ENCODE data around the gene ADAM23.

ADAM23 gene

GRCh38 chr2:206572725-206573124, 129.4 kb downstream of the ADAM23 start:
- DNase-seq = no peak

- DNase-seq = no peak
These were observed 130.5 kb downstream of the ADAM23 start for GRCh38 chr2:206573793-206574192.

- DNase-seq = no peak
These were observed 141.2 kb downstream of the ADAM23 start for GRCh38 chr2:206584323-206585116.

- no peak for DNase-seq
These were observed 142.0 kb downstream of the ADAM23 start for GRCh38 chr2:206585335-206585734.

GRCh38 chr2:206586609-206587008, 143.3 kb downstream of the ADAM23 start:
- DNase-seq = no peak

- DNase-seq = no peak
These were observed 154.4 kb downstream of the ADAM23 start for GRCh38 chr2:206597717-206598218.

GRCh38 chr2:206603243-206603642, 159.9 kb downstream of the ADAM23 start:
- no peak for DNase-seq

GRCh38 chr2:206610451-206610850, 167.1 kb downstream of the ADAM23 start:
- DNase-seq = no peak

- DNase-seq = no peak
These were observed 167.9 kb downstream of the ADAM23 start for GRCh38 chr2:206611191-206611590.

- no peak for DNase-seq
These were observed 168.4 kb downstream of the ADAM23 start for GRCh38 chr2:206611736-206612135.

- DNase-seq = no peak
These were observed 171.5 kb downstream of the ADAM23 start for GRCh38 chr2:206614811-206615210.

- DNase-seq = no peak
These were observed 172.2 kb downstream of the ADAM23 start for GRCh38 chr2:206615417-206616089.

GRCh38 chr2:206616151-206616550, 172.8 kb downstream of the ADAM23 start:
- DNase-seq = no peak

GRCh38 chr2:206619011-206619410, 175.7 kb downstream of the ADAM23 start:
- DNase-seq = no peak

- no peak for DNase-seq
These were observed 182.8 kb downstream of the ADAM23 start for GRCh38 chr2:206626108-206626507.

- DNase-seq = no peak
These were observed 184.3 kb downstream of the ADAM23 start for GRCh38 chr2:206627632-206628031.

GRCh38 chr2:206631340-206631739, 188.0 kb downstream of the ADAM23 start:
- no peak for DNase-seq

GRCh38 chr2:206635015-206635414, 191.7 kb downstream of the ADAM23 start:
- no peak for DNase-seq

- DNase-seq = no peak
These were observed 196.3 kb downstream of the ADAM23 start for GRCh38 chr2:206639636-206640035.

- no peak for DNase-seq
These were observed 197.9 kb downstream of the ADAM23 start for GRCh38 chr2:206641226-206641625.

- DNase-seq = no peak
These were observed 199.0 kb downstream of the ADAM23 start, which contains the start of gene FAM237A for GRCh38 chr2:206642075-206643025. FAM237A (plus strand) TSS chr2:206642487; CDS start chr2:206644237, 1,750 bp downstream.

- no peak for DNase-seq
These were observed 204.7 kb downstream of the ADAM23 start for GRCh38 chr2:206647985-206648384.

GRCh38 chr2:206657087-206657486, 213.8 kb downstream of the ADAM23 start:
- no peak for DNase-seq

Data from activated CD4-positive, alpha-beta T cell treated with anti-CD3 and anti-CD28 coated beads, Interleukin-2, amount 50 U/mL, for 1 hour (primary cell).